HG03378 (cell line): ENCODE data around the gene GXYLT2.

Experiments
- ATAC-seq: cut with Tn5 transposase; IDR thresholded peaks from one replicate; pipeline ENCODE4 v1.9.1; 2021; ENCODE audit warnings: mild to moderate bottlenecking, moderate library complexity; ENCODE audit not compliant: unreplicated experiment

Gene GXYLT2, protein sequence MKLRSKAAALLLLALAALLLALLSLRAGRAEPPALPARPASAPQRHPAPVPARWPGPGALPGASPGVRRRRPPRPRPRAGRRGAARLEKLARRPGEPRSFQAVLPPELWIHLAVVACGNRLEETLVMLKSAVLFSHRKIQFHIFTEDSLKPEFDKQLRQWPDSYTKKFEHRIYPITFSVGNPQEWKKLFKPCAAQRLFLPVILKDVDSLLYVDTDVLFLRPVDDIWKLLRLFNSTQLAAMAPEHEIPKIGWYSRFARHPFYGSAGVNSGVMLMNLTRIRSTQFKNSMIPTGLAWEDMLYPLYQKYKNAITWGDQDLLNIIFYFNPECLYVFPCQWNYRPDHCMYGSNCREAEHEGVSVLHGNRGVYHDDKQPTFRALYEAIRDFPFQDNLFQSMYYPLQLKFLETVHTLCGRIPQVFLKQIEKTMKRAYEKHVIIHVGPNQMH

DNA sequence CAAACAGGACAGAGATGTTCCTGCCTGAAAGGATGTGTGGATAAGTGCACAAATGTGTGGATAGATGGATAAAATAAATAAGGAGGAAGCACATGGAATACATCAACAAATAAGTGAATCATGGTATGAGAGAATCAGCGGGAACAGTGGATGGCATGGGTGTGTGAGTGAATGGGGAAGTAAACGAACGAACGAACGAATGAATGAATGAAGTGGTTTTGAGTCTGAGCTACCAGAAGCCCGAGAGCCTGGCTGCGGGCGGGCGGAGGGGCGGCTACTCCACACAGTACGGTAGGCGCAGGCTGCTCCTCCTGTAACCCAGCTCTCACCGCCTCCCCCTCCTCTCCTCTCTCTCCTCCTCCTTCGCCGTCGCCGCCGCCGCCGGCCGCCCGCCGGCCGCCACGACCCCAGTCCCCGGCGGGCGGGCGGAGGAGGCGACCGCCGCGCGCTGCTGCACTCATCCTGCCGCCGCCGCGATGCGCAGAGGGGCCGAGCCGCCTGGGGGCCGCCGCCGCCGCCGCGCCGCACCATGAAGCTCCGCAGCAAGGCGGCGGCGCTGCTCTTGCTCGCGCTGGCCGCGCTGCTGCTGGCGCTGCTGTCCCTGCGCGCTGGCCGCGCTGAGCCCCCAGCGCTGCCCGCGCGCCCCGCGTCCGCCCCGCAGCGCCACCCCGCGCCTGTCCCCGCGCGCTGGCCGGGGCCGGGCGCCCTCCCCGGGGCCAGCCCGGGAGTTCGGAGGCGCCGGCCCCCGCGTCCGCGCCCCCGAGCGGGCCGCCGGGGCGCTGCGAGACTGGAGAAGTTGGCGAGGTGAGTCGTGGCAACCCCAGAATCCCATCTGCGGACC is at the start of gene GXYLT2:
TSS of gene GXYLT2 (plus strand) at position 342 of the 841 bp plus-strand sequence. CDS start at position 530, 188 bp downstream.
- ATAC-seq: no peak

DNA sequence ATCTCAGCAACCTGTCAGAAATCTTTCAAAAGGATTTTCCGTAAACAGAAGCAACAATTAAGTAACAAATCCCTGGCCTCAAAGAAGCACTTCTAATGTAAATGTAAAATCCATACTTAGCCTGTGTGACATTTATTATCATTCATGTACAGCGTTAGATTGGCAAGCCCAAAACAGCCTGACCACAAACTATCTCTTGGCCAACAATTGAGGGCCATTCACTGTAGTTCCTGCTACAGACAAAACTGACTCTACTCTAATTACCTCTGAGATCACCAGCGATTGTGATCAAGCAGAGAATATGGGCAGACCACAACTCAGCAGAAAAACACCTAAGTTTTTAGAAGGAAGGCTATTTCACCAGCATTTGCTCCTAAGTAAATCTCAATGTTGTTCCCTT is 48.8 kb upstream of the GXYLT2 start:
- no peak for ATAC-seq

DNA sequence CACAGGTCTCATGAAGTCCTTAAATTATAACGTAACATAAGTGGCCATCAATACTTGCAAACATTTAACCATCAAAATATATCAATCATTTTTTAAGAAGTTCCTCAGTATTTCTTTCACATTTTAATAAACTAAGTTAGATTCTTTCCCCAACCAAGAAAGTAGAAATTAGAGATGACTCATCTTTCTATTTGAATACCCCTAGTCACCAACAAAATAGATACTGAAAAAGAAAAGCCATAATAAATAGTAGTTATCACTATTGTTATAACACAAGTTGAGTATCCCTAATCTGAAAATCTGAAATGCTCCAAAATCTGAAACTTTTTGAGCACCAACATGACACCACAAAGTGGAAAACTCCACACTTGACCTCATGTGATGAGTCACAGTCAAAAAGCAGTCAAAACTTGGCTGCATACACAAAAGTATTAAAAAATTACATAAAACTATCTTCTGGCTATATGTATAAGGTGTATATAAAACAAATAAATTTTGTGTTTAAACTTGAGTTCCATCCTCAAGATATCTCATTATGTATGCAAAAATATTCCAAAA is 43.3 kb upstream of the GXYLT2 start:
- peak; percentile 39 for ATAC-seq

DNA sequence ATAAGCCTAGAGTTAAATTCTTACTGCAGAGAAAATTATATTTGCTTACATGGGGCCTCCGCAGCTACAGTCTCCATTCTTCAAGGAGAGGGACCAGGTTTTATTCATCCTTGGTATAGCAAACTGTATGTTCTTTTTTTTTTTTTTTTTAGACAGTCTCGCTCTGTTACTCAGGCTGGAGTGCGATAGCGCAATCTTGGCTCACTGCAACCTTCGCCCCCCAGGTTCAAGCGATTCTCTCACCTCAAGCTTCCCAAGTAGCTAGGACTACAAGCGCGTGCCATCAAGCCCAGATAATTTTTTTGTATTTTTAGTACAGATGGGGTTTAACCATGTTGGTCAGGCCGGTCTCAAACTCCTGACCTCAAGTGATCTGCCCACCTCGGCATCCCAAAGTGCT is 41.7 kb upstream of the GXYLT2 start:
- ATAC-seq: no peak

DNA sequence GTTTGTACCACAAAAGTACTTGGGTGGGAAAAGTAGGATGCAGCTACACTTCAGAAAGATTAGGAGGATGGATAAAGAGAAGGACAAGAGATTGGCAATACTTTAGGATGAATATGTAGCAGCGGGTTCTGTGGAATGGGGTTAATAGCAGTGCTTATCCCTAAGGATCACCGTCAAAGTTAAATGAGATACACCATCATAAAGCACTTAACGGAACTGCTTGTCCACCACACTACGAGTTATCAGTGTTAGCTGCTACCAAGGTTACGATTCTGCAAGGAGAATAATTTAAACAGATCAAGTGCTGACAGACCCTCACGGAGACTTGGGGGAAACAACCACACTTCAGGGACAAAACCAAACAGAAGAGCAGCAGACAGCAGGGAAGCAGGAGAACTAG is 40.6 kb upstream of the GXYLT2 start:
- ATAC-seq: no peak

DNA sequence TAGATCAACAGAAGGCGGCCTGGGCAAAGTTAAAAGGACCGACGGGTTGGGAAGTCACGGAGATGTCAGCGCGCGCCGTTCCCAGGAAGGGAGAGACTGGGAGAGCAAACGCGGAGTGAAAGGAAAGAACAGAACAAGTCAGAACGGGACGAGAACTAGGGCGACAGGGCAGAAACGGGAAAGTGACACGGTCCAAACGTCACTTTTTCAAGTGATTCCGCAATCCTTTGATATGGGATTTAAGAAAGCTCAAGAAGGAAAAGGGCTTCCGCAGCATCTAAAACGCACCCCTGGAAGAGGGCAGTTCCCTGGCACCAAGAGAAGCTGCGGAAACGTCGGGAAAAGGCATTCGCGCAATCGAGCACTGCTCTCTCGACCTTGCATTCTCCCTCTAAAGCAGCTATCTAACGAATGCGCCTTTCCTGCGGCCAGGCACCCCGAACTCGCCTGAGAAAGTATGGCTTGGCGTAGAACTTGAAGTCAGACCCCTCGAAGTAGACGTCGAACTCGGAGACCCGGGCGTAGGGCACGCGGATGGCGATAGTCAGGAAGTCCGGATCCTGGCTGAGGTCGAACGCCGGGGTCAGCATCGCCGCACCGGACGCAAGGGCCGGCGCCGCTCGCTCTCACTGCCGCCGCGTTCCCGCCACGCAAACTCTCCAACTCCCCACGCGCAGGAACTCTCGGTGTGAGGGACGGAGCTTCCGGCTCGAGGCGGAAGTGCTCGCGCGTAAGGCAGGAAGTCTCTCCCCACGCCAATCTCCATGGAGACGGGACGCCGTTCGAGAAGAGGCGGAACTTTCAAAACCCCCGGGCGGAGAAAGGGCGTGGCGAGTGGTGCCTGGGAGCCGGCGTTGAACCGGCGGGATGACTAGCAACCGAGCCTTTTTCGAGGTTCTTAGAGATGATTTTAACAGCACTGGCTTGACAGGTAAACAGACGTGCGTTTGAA is 39.8 kb upstream of the GXYLT2 start, which contains the start of gene SHQ1:
TSS of gene SHQ1 (minus strand) at position 695 of the 952 bp plus-strand sequence. CDS start at position 590, 105 bp downstream.
- ATAC-seq: peak; percentile 84

DNA sequence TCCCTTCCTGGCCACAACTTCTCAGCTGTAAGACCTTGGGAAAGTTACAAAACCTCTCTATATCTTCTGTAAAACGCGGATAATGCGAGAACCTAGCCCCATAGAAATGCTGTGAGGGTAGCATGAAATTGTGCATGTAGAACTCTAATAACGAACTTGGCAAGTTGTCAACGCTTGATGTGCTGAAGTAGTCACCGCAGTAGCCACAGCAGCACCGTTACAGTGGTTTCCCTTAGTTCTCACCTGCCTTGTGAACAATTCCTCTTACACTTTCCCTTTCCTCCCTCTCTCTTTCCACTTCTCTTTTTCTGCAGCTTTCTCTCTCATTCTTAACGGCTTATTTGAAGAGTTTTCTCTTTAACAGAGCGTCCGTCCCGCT is 39.2 kb upstream of the GXYLT2 start:
- ATAC-seq: peak; percentile 54

DNA sequence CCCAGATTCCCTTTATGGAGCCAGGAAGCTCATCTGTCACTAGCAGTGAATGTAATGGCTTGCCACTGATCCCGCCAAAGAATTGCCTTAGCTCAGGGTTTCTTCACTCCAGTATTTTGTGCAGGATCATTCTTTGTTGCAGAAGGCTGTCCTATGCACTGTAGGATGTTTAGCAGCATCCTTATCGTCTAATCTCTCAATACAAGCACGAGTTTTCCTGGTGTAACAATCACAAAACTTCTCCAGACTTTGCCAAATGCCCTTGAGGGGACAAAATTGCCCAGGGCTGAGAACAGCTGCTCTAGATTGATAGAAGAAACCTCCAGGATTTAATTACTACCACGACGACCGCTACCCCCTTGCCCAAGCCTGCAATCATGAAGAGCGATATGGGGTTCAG is 32.8 kb upstream of the GXYLT2 start:
- no peak for ATAC-seq

DNA sequence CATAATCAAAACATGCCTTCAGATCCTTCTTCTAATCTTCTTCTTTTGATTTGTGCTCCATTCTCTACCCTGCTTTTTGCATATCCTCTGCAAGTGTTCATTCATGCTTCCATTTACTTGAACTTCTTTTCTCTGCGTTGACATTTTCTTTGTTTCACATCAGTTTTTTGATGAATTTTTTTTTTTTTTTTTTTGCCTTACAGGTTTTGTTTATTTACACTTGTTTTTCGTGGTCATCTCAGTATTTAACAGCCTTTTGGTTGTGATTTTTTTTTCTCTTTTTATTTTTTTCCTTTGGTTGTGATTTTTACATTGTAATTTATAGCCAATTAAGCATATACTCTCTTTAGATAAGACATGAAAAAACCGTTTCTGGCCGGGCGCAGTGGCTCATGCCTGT is 27.8 kb upstream of the GXYLT2 start:
- ATAC-seq: no peak

DNA sequence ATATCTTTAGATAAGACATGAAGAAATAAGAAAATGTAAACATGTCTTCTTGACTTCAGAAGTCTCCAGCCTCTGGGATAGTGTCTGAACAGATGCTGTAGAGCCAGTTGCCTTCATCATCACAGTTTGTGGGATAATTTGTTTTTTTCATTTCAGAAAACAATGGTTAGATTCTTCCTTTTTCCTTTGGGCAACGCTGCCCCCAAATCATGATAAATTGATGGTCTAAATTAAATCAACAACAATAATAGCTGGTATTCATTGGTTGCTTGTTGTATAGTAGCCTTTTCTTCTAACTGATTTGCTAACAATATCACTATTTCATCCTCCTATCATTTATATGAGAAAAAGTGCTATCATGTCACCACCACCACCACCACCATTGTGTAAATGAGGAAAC is 27.0 kb upstream of the GXYLT2 start:
- ATAC-seq: no peak

DNA sequence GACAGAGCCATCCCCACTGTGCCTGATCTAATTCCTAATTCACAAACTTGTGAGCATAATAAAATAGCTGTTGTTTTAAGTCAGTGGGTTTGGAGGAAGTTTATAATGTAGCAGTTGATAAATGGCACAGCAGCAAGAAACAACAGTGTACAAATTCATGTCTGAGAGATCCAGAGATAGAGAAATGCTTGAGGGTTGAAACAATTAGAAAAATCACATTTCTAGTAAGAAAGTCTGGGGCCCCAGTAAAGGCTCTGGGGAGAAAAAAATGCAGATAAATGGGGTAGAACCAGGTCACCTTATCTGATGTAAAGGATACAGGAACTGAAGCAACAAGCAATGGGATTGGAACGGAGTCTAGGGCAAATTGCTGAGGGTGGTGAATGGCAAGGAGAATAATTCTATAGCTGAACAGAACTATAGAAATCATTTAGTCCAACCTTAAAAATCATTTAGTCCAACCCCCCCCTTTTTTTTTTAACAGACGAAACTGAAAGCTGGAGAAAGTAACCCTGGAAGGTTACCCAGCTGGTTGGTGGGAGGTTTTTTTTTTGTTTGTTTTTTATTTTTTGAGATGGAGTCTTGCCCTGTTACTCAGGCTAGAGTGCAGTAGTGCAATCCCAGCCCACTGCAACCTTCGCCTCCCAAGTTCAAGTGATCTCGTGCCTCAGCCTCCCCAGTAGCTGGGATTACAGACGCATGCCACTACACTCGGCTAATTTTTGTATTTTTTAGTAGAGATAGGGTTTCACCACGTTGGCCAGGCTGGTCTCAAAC is 25.3 kb upstream of the GXYLT2 start:
- ATAC-seq: no peak

DNA sequence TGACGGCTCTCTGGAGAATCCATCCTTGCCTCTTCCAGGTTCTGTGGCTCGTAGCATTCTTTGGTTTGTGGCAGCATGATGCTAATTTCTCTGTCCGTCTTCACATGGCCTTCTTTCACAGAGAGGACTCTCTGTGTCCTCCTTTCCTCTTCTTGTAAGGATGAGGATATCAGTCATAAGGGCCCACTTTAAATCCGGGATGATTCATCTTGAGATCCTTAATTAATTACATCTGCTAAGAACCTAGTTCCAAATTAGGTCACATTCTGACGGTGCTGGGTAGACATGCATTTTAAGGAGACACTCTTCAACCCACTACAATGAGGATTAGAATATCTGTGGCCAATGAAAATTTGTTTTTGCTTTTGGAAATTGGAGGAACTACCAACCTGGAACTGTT is 15.7 kb upstream of the GXYLT2 start:
- no peak for ATAC-seq

DNA sequence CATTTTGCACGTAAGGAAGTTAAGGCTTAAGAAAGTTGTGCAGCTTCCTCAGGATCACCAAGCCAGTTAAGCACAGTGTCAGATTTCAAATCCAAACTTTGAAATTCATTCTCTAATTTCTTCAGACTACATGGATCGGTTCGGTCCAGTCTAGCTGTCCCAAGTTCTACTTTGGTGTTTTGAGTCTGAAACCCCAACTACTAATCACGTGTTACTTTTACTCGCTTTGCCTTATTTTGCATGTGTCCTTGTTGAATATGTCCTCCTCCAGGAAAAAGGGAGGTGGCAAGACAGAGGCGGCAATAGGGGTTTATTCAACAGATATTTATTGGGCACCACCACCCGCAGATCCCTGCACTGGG is 522 bp upstream of the GXYLT2 start:
- ATAC-seq: no peak

DNA sequence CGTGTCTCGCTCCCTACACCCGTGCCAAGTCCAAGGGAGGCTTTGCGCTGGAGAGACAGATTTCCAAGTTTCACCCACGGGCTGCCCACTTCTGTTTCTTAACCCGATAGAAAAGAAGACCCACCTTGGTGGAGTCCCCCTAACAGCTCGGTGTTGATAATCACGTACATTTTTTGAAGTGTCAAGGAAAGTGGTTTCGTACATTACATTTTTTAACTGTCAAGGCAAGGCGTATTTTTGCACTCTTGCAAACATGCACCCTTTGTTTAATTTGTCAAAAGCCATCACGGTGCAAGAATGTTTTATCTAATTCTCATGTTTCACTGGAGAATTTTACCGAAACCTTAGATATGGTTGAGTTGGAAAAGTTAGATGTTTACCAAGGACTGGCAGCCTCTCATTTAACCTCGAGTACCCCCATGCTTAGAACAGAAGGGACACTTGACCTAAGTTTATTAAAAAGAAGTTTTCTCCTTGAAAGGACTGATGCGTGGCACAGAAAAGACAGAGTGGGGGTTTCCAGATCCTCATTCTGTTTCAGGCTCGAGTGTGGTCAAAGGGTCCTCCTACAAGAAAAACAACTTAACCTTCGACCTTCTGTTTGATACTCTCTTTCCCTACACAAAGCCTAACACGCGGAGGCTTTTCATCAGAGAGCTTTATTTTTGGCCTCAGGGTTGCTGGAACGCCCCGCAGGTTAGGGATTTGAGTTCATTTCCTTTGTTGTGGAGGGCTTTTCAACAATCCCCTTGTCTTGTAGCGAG is 882 bp downstream of the GXYLT2 start:
- no peak for ATAC-seq

DNA sequence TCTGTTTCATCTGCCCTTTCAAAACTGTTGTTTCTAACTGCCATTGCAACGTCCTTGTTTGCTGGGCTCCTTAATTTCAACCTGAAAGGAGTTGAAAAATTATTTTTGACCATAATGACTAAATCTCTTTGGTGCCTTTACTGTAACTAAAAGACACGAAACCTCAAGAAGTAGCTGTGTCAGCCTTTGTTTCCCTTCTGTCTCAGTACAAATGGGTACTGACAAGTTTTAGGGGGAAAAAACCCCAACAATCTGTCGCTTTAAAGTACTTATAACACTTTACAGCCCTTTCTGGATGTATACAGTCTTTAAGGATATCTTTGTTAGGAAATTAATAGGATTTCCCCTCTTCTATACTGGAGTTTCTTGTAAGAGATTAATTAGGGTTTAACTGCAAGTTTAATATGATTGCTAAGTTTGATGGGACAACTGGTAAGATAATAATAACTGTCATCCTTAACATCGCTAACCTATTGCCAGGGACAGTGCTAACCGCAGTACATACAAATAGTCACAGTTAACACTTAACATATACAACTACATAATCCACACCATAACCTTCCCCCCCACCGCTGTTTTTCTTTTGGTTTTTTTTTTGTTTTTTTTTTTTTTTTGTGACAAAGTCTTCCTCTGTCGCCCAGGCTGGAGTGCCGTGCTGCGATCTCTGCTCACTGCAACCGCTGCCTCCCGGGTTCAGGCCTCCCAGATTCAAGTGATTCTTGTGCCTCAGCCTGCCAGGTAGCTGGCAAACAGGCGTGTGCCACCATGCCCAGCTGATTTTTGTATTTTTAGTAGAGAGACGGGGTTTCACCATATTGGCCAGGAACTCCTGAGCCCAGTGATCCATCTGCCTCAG is 1.7 kb downstream of the GXYLT2 start:
- ATAC-seq: no peak

DNA sequence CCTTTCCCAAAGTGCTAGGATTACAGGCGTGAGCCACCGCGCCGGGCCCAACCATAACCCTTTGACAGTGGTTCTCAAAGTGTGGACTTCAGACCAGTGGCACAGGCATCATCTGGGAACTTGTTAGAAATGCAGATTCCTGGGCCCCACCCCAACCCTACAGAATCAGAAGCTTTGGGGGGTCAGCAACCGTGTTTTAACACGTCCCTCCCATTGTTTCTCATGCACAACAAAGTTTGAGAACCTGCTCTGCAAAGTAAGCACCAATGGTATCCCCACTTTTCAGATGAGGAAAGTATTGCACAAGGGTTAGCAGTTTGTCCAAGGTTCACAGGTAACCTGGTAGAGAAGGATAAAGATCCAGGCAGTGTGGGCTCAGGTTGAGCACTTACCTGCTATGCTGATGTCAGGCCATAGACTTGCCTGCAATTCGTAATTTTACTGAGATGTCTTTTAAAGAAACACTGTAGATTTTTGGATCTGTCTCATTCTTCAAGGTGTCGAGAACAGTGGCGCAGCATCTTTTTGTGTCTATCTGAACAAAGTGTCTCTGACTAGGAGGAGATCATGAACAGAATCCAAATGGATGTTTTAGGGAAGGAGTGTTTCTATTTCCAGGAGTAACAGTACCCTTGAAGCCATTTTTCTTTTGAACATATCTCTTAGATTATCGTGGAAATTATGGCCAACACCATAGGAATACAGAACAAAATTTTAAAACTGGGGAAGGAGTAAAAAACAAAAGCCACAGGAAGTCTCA is 2.5 kb downstream of the GXYLT2 start:
- ATAC-seq: no peak

DNA sequence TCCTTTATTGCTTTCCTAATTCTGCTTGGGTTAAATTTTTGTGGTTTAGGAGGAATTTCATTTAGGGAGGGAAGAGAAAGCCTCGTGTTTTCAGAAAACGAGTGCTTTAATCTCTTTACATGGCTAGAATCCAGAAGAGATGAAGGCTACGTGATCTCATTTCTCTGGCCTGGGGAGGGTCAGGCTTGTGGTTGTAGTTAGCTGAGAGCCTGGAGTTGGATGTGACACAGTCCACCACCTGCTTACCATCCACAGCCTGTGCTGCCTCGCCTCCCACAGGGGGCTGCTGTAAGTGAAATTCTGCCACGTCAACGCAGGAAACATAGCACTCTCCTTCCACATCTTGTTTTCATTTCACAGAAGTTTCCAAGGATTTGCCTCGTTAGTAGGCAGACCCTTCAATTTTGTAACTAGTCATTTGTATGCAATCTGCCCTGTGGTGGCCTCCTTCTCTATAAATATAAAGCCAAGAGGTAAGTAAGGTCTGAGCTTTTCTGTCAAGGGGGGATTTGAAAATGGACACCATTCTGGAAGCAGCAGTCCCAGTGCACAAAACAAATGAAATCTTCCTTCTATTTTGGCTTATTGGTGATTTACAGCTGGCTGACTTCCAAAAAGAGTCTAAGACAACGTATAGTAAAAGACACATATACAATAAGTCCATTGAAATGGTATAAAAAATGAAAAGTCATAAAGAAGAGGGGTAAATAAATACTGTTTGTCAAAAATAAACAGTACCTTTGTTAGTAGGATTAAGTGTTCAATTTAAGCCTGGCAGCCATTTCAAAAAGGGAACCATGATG is 3.4 kb downstream of the GXYLT2 start:
- ATAC-seq: no peak
